ENCODE results near the gene CCDC138. TPM values are rescaled to one million over a fixed set of nuclear protein-coding genes. Genes with fewer than 3 reads are reported as not detected.

The CCDC138 gene
- total RNA-seq, 1 donor from 2014 or later, result 13.6 TPM

DNA sequence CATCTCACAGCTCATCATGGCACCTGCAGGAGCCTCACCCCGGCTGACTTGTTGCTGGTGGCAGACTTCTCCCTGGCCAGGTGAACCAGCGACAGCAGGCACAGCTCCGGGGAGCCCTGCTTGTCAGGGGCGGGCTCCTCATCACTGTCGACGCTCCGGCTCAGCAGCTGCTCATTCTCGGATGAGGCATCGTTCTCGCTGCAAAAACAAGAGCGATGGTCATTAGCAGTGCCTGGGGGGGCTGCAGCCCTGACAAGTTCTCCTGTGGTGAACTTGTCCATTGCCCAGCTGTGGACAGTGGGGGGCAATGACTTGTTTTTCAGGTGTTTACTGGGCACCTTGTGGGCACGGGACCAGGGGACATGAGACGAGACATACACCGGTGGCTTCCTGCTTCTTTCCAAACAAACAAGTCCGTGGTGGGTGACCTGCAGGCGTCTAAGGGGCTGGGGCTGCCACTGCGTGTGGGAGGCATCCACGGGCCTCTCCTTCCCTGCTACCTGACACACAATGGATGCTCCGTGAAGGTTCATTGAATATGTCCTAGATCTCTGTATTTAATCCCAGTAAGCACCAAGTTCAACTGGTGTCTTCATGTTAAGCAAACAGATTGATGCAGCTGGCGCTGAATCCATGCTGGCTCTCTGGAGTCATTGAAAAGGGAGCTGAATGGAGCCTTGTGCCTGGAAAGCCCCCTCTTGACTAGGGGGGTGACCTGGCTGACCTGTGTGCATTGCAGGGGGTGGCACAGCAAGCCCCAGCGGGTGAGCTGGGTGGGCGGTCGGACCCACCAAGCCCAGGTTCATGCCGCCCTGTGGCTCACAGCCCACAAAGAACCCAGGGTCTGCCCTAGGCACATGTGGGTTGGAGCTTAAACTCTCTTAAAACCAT lies 121.5 kb downstream of the CCDC138 start:
- DNase-seq (ENCODE audit: low spot score), result no peak
- Mint-ChIP-seq H3K27ac (no peak overlapping the region), H3K36me3 (ENCODE audit: low read depth) (no peaks in the 10 kb centered on the region), H3K9me3 (no peaks in the 10 kb centered on the region), H3K4me1 (ENCODE audit: low read depth) (no peaks in the 10 kb centered on the region), H3K27me3 (ENCODE audit: low read depth) (no peaks in the 10 kb centered on the region), H3K4me3 (ENCODE audit: low read depth) (no peak overlapping the region)
- intact Hi-C loops (cut with micrococcal nuclease), result no loop called here

DNA sequence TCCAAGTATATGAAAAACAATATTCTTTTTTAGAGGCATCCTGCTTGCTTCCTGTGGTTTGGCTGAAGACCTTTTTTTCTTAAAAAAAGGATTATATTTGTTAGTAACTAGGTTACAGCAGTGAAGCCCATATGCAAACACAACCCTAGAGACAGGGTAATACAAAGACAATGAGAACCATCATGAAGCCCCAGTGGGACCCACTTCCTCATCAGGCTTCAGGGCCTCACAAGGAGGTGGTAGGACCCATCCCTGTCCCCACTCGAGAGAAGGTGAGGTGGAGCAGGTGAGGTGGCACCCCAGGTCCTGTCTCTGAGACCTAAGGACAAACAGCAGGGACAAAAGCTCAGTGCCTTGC lies 122.1 kb downstream of the CCDC138 start:
- Mint-ChIP-seq H3K27ac (no peak overlapping the region), H3K4me3 (ENCODE audit: low read depth) (no peak overlapping the region), H3K4me1 (ENCODE audit: low read depth) (no peaks in the 10 kb centered on the region), H3K36me3 (ENCODE audit: low read depth) (no peaks in the 10 kb centered on the region), H3K27me3 (ENCODE audit: low read depth) (no peaks in the 10 kb centered on the region), H3K9me3 (no peaks in the 10 kb centered on the region)
- intact Hi-C loops (cut with micrococcal nuclease), result no loop called here
- DNase-seq (ENCODE audit: low spot score), result no peak

DNA sequence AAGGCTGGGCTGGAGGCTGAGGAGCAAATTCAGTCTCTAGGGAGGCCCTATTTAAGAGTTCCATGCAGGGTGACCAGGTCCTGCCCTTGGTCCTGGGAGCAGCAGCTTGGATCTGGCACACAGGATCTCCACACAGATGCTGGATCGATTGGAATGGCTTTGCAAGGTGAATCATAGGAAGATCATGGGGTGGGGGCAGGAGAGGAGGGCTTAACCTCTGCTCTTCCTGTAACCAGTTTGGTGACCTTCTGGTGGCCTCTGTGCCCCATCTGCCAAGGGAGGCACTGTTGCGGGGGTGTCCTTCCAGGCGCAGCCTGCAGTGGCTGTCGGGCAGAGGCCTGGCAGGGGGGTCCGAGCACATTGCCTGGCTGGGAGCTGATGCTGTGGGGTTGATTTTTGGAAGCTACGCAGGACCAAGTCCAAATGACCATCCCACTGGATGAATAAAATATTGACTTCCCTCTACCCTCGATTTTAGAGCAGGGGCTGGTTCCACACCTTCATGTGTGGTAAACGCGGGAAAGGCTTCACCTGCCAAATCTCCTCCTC lies 122.8 kb downstream of the CCDC138 start:
- Mint-ChIP-seq H3K4me3 (ENCODE audit: low read depth) (no peak overlapping the region), H3K36me3 (ENCODE audit: low read depth) (no peaks in the 10 kb centered on the region), H3K27ac (no peak overlapping the region), H3K4me1 (ENCODE audit: low read depth) (no peaks in the 10 kb centered on the region), H3K9me3 (no peaks in the 10 kb centered on the region), H3K27me3 (ENCODE audit: low read depth) (no peaks in the 10 kb centered on the region)
- intact Hi-C loops (cut with micrococcal nuclease), result no loop called here
- DNase-seq (ENCODE audit: low spot score), result peak; percentile 6

DNA sequence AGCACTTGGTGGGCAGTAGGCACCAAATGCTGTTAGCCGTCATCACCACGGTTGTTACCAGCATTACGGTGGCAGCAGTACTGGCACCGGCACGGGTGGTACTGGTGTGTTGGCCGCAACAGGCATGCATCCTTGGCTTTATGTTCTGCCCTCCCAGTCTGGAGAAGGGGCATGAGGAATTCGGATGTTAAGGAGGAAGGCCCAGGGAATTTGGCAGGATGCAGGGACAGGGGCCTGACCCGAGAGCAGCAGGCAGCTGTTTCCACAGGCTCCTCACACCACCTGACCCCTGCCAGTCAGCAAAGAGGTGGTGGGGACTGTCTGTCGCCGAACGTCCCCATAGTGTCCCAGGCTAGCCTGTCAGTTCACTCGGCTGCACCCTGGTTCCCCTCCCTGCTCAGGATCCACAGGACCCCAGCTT lies 123.5 kb downstream of the CCDC138 start:
- Mint-ChIP-seq H3K27ac (no peak overlapping the region), H3K4me3 (ENCODE audit: low read depth) (no peak overlapping the region), H3K9me3 (no peaks in the 10 kb centered on the region), H3K4me1 (ENCODE audit: low read depth) (no peaks in the 10 kb centered on the region), H3K27me3 (ENCODE audit: low read depth) (no peaks in the 10 kb centered on the region), H3K36me3 (ENCODE audit: low read depth) (no peaks in the 10 kb centered on the region)
- peak; percentile 5 for DNase-seq (ENCODE audit: low spot score)
- intact Hi-C loops (cut with micrococcal nuclease), result no loop called here

DNA sequence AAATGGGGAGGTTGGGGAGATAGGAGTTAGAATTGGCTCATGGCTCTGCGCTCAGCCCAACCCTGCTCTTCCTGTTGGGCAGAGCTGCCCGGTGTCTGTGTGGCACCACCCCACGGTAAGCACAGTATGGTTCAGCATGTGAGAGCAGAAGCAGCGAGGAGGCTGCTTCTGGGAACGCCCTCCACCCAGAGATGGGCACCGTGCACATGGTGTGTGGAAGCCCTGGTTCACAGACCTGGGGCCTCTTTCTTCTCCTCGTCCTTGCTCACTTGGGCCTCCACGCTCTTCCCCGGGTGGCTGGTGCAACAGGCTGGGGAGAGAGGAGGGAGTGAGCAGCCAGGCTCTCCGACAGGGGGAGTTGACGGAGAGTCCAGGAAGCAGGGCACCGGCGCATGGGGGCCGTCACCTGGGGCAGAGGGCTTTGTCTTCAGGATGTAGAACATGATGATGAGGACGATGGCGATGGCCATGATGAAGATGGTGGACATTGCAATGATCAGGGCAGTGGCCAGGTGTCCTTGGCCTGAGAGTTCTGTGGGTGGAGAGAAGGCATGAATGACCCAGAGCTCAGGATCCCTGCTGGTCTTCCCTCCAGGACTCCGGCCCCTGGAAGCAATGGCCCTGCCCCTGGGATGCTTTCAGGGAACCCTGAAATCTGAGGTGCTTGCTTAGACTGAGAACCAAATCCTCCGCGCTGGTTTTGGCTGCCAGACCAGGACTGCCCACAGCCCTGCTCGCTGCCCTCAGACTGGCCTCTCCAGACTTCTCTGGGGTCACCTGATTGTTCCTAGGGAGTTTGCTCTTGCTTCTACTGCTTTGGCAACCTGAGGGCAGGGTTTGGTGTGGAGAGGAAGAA lies 124.2 kb downstream of the CCDC138 start:
- H3K4me1 Mint-ChIP-seq (ENCODE audit: low read depth), result no peaks in the 10 kb centered on the region
- H3K27me3 Mint-ChIP-seq (ENCODE audit: low read depth), result no peaks in the 10 kb centered on the region
- no peaks in the 10 kb centered on the region for H3K9me3 Mint-ChIP-seq
- peak; percentile 5 for DNase-seq (ENCODE audit: low spot score)
- H3K36me3 Mint-ChIP-seq (ENCODE audit: low read depth), result no peaks in the 10 kb centered on the region
- intact Hi-C loops (cut with micrococcal nuclease), result no loop called here
- H3K4me3 Mint-ChIP-seq (ENCODE audit: low read depth), result no peak overlapping the region
- no peak overlapping the region for H3K27ac Mint-ChIP-seq

DNA sequence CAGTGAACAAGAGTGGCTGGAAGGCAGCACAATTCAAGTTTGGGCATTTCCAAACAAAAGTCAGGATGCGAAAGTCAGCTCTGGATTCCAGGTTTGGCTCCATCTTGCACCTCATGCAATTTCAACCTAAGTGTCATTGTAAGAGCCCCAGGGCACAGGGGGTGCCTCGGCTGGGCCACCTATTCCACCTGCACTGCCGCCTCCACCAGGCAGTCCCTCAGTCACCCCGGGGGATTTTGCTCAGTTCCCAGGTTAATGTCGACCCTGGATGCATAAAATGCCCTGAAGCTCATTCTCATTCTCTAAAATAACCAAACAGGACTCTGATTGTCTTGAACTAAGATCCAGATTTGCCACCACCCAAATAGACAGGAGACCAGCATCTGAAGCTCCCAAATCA lies 124.8 kb downstream of the CCDC138 start:
- no peak overlapping the region for H3K4me3 Mint-ChIP-seq (ENCODE audit: low read depth)
- no peaks in the 10 kb centered on the region for H3K36me3 Mint-ChIP-seq (ENCODE audit: low read depth)
- no peaks in the 10 kb centered on the region for H3K9me3 Mint-ChIP-seq
- intact Hi-C loops (cut with micrococcal nuclease), result no loop called here
- no peaks in the 10 kb centered on the region for H3K4me1 Mint-ChIP-seq (ENCODE audit: low read depth)
- no peak overlapping the region for H3K27ac Mint-ChIP-seq
- no peaks in the 10 kb centered on the region for H3K27me3 Mint-ChIP-seq (ENCODE audit: low read depth)
- peak; percentile 3 for DNase-seq (ENCODE audit: low spot score)

DNA sequence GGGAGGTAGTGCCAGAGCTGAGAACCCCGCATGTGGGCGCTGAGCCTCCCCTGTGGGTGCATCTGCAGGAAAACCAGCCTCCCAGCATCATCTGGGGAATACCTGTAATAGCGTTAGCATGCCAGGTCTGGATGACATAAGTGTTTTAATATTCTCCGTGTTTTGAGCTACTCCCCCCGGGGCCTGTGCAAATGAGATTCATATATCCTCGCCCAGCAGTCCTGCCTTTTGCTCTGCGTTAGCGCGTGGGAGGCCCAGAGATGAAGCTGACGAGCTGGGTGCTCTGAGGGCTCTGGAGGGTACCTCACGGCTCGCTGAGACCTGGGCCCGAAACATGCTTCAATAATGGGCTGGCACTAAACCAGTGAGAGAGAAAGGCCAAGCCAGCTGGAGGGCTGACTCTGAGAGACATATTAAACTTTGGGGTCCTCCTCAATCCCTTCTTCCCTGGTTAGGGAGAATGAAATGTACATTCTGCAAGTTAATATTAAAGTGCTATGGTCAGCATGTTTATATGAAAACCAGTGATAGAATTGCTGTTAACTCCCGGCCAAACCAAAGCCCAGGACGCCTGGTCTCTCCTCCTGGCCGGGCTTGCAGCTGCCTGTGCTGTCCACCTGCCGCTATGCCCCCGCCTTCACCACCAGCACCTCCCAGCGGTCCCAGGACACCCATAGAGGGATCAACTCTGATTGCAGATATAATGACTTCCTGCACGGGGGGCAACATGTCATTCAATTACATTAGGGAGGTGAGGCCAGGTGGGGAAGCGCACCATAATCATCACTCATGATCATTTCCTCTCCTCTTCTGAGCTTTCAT lies 125.4 kb downstream of the CCDC138 start:
- no peaks in the 10 kb centered on the region for H3K27me3 Mint-ChIP-seq (ENCODE audit: low read depth)
- no peaks in the 10 kb centered on the region for H3K9me3 Mint-ChIP-seq
- no peaks in the 10 kb centered on the region for H3K4me1 Mint-ChIP-seq (ENCODE audit: low read depth)
- H3K36me3 Mint-ChIP-seq (ENCODE audit: low read depth), result no peaks in the 10 kb centered on the region
- no peak for DNase-seq (ENCODE audit: low spot score)
- no peak overlapping the region for H3K27ac Mint-ChIP-seq
- intact Hi-C loops (cut with micrococcal nuclease), result no loop called here
- no peak overlapping the region for H3K4me3 Mint-ChIP-seq (ENCODE audit: low read depth)

DNA sequence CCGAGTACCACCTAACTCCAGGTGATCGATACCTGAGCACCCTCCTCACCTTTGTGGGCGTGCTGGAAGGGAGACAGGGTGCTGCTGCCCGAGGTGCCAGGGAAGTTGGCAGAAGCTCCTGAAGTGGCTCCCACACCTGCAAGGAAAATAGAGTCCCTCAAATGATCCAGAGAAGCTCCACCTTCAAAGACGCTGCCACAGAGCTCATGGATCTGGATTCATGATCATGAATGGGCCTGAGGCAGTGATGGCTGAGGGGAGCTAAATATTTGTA lies 126.0 kb downstream of the CCDC138 start:
- Mint-ChIP-seq H3K36me3 (ENCODE audit: low read depth) (no peaks in the 10 kb centered on the region), H3K4me3 (ENCODE audit: low read depth) (no peak overlapping the region), H3K4me1 (ENCODE audit: low read depth) (no peaks in the 10 kb centered on the region), H3K9me3 (no peaks in the 10 kb centered on the region), H3K27me3 (ENCODE audit: low read depth) (no peaks in the 10 kb centered on the region), H3K27ac (no peak overlapping the region)
- intact Hi-C loops (cut with micrococcal nuclease), result no loop called here
- DNase-seq (ENCODE audit: low spot score), result no peak

DNA sequence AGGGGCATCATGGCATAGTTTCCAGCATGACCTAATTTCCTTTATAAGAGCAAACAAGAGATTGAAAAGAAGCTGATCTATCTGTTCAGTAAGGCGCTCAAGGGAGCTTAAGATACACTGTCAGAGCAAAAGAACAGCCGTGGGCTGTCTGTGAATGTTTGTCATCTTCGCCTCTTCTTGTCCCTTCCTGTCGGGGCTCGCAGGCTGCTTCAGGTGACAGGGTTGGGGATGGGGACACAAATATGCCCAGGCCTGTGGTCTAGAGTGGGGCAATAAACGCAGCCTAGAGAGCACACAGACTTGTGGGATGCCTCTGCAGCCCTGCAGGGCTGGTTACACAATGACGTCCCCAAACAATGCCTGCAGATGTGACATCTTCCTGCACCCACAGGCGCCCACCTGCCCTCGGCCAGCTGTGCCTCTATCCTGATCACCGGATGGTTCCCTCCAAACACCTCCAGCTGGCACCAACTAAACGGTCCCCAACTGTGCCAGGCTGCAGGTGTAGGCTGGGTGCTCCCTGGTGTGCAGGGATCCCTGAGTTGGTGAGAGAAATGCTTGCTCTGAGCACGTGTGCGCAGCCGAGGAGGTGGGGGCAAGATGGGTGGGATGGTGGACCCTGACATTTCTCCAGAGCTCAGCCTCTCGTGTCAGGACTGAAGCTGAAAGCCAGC lies 129.7 kb downstream of the CCDC138 start:
- H3K4me1 Mint-ChIP-seq (ENCODE audit: low read depth), result no peaks in the 10 kb centered on the region
- no peaks in the 10 kb centered on the region for H3K27me3 Mint-ChIP-seq (ENCODE audit: low read depth)
- DNase-seq (ENCODE audit: low spot score), result no peak
- H3K9me3 Mint-ChIP-seq, result no peaks in the 10 kb centered on the region
- no peak overlapping the region for H3K27ac Mint-ChIP-seq
- intact Hi-C loops (cut with micrococcal nuclease), result no loop called here
- H3K36me3 Mint-ChIP-seq (ENCODE audit: low read depth), result no peaks in the 10 kb centered on the region
- no peak overlapping the region for H3K4me3 Mint-ChIP-seq (ENCODE audit: low read depth)

DNA sequence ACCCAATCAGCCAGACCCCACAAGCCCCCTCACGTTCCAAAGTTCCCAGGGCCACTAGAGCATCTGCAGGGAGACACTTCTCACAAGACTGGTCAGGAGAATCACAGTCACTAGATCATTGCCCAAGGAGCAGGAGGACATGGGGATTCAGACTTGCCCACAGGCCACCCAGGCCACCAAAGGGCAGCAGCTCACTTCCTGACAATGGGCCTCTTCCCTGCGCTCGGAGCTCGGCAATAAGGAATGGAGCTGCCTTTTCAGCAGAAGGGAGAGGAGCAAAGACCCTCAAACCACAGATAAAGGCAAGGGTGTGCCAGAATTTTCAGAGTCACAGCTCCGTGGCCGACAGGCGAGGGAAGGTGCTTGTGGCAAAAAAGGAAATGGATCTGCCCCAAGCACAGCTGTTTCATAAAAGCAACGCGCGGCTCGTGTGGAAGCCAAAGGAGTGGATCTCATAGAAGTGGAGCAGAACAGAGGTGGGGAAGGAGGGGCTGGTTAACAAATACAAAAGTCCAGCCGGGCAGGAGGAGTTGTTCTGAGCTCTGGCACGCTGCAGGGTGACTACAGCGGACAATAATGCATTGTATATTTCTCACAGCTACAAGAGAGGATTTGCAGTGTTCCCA lies 130.3 kb downstream of the CCDC138 start:
- Mint-ChIP-seq H3K36me3 (ENCODE audit: low read depth) (no peaks in the 10 kb centered on the region), H3K9me3 (no peaks in the 10 kb centered on the region), H3K27me3 (ENCODE audit: low read depth) (no peaks in the 10 kb centered on the region), H3K4me1 (ENCODE audit: low read depth) (no peaks in the 10 kb centered on the region), H3K4me3 (ENCODE audit: low read depth) (no peak overlapping the region), H3K27ac (no peak overlapping the region)
- intact Hi-C loops (cut with micrococcal nuclease), result no loop called here
- no peak for DNase-seq (ENCODE audit: low spot score)

DNA sequence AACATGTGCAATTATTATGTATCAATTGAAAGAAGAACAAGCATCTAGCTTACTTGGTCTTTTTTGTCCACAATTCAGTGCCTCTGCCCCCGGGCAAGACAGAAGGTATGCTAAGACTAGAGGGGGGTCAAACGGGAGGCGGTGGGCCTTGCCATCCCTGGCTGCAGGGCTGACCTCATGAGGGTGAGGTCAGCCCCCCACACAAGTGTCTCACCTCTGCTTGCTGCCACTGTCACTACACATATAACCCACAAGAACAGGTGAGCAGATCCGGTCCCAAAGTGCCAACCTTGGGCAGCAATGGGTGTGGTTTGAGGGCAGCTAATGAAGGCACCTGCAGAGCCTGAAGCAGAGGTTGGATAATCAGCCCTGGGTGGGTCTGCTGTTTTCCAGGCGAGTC lies 131.0 kb downstream of the CCDC138 start:
- Mint-ChIP-seq H3K4me1 (ENCODE audit: low read depth) (no peaks in the 10 kb centered on the region), H3K36me3 (ENCODE audit: low read depth) (no peaks in the 10 kb centered on the region), H3K9me3 (no peaks in the 10 kb centered on the region), H3K27ac (no peak overlapping the region), H3K27me3 (ENCODE audit: low read depth) (no peaks in the 10 kb centered on the region), H3K4me3 (ENCODE audit: low read depth) (no peak overlapping the region)
- intact Hi-C loops (cut with micrococcal nuclease), result no loop called here
- DNase-seq (ENCODE audit: low spot score), result no peak
